Erythroblast (primary cell): Measurements from ENCODE around the gene C1orf226.
"Not testable (repeated sequence)": the region's sequence is repeated elsewhere in the genome, so short reads cannot be mapped to it uniquely, and the experiment has no call there.

Source experiments
- GATA1 ChIP-seq: IDR thresholded peaks from 2 replicates; pipeline ENCODE4 v1.6.1; 2011; ENCODE audit warnings: low read depth, mild to moderate bottlenecking, control low read depth, low read length, moderate library complexity
- POLR2A ChIP-seq: IDR thresholded peaks from 2 replicates; pipeline ENCODE4 v1.6.1; 2011; ENCODE audit warnings: mild to moderate bottlenecking, low read length

DNA sequence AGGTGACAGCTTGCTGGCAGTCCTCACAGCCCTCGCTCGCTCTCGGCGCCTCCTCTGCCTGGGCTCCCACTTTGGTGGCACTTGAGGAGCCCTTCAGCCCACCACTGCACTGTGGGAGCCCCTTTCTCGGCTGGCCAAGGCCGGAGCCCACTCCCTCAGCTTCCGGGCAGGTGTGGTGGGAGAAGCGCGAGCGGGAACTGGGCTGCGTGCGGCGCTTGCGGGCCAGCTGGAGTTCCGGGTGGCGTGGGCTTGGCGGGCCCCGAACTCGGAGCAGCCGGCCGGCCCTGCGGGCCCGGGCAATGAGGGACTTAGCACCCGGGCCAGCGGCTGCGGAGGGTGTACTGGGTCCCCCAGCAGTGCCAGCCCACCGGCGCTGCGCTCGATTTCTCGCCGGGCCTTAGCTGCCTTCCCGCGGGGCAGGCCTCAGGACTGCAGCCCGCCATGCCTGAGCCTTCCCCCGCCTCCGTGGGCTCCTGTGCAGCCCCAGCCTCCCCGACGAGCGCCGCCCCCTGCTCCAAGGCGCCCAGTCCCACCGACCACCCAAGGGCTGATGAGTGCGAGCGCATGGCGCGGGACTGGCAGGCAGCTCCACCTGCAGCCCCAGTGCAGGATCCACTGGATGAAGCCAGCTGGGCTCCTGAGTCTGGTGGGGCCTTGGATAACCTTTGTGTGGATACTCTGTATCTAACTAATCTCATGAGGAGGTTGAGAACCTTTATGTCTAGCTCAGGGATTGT, 51.6 kb downstream of the C1orf226 start:
- TF ChIP-seq POLR2A, GATA1: not testable (repeated sequence)
